ENCODE results near the gene SELENOO. TPM values are rescaled to one million over a fixed set of nuclear protein-coding genes. Genes with fewer than 3 reads are reported as not detected.

The SELENOO gene
- total RNA-seq, 1 experiment from 2014 or later, result 19.0 TPM

GRCh38 chr22:50198624-50199017 lies 2.2 kb upstream of the SELENOO start:
- H3K23me2 ChIP-seq (ENCODE audit: insufficient read length, low read depth, low read length, poor library complexity, severe bottlenecking), result peaks cover 13% of the 10 kb centered on the region
- no peaks in the 10 kb centered on the region for H3K4me1 ChIP-seq (ENCODE audit: insufficient read depth, low read length)
- H4K5ac ChIP-seq (ENCODE audit: insufficient read length, low read depth, low read length), result no peak overlapping the region
- H3K36me3 Mint-ChIP-seq (ENCODE audit: insufficient read depth in 1 of 3, low read depth in 3 of 3), result peaks cover 12 to 30% (median 19%) of the 10 kb centered on the region in 3 experiments
- H3K14ac ChIP-seq (ENCODE audit: insufficient read depth, low read length), result no peak overlapping the region
- peaks cover 3% of the 10 kb centered on the region for H4K20me1 ChIP-seq (ENCODE audit: control insufficient read depth, insufficient read depth, insufficient read length)
- H2BK20ac ChIP-seq (ENCODE audit: low read depth, low read length, poor library complexity, severe bottlenecking), result no peak overlapping the region
- TF ChIP-seq CTCF (conservative IDR thresholded peaks at IDR 0.05), result no peak
- no peak overlapping the region for H3K23ac ChIP-seq (ENCODE audit: insufficient read length, low read depth, low read length)
- no peak overlapping the region for H3K9ac ChIP-seq (ENCODE audit: extremely low read depth, insufficient read length, low read length)
- no peak overlapping the region for H3K4me2 ChIP-seq (ENCODE audit: insufficient read depth, insufficient read length, low read length)
- WGBS (ENCODE audit: extremely low coverage, insufficient read length, low lambda C conversion rate), result no CpG with 5 or more reads among the region's 16 CpGs
- H3K9me3 ChIP-seq (ENCODE audit: control insufficient read depth, low read depth, low read length), result no peaks in the 10 kb centered on the region
- no peak overlapping the region for H3T11ph ChIP-seq (ENCODE audit: low read length)
- H3K27ac Mint-ChIP-seq, result no peak overlapping the region
- no peaks in the 10 kb centered on the region for H3K27me3 ChIP-seq (ENCODE audit: insufficient read depth, low read length)
- H3K4ac ChIP-seq (ENCODE audit: low read depth, low read length), result no peak overlapping the region
- no peaks in the 10 kb centered on the region for H3K79me1 ChIP-seq (ENCODE audit: insufficient read depth, low read depth, low read length, poor library complexity, severe bottlenecking)
- H4K8ac ChIP-seq (replicated peaks; ENCODE audit: insufficient read length, low read depth, low read length), result no peak overlapping the region
- H3K4me1 Mint-ChIP-seq, result peaks cover 10 to 11% of the 10 kb centered on the region in 2 experiments
- no peak overlapping the region for H3K56ac ChIP-seq (ENCODE audit: insufficient read length, low read depth, low read length)
- no peak for DNase-seq
- H2BK5ac ChIP-seq (ENCODE audit: insufficient read length, low read length), result no peak overlapping the region
- H3K18ac ChIP-seq (ENCODE audit: insufficient read length, low read depth, low read length), result no peak overlapping the region
- no peaks in the 10 kb centered on the region for H3K27me3 Mint-ChIP-seq (ENCODE audit: low read depth)
- H3K4me3 Mint-ChIP-seq, result no peak overlapping the region
- H4K91ac ChIP-seq (ENCODE audit: insufficient read length, low read depth, low read length), result no peak overlapping the region
- H3K79me2 ChIP-seq (ENCODE audit: insufficient read depth, low read length), result no peaks in the 10 kb centered on the region
- H3K27ac ChIP-seq (ENCODE audit: insufficient read length, low read depth, low read length), result no peak overlapping the region
- H2AK5ac ChIP-seq (ENCODE audit: insufficient read length, low read length), result no peak overlapping the region
- no peak overlapping the region for H2BK12ac ChIP-seq (ENCODE audit: insufficient read length, low read depth, low read length)
- peaks cover 5 to 6% of the 10 kb centered on the region in 2 experiments; a peak in 3 of 5 replicates for H3K9me3 Mint-ChIP-seq
- no peak overlapping the region for H2BK120ac ChIP-seq (ENCODE audit: low read depth, low read length, poor library complexity, severe bottlenecking)
- H2BK15ac ChIP-seq (ENCODE audit: low read depth, low read length), result no peak overlapping the region
- H2AFZ ChIP-seq (ENCODE audit: low read length), result no peak overlapping the region

All from H9 (cell line).